Measurements from ENCODE around the gene ERGIC1.

Gene ERGIC1

GRCh38 chr5:172926008-172926523 lies 92.0 kb downstream of the ERGIC1 start:
- DNase-seq = no peak

DNA sequence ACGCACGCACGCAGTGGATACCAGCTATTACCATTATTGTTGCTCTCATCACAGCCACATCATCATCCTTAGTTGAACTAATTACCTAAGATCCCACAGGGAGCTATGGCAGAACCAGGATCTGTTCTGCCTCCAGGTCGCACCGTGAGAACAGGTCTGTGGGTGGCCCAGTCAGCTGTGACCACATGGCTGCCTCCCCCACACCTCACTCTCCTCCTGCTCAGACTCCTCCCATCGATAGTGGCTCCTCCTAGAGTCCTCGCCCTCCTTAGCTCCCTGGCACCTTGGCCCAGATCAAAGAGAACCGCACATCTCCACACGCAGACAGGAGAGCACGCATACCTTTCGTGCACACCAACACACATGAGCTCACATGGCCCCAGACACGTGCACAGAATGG lies 92.7 kb downstream of the ERGIC1 start:
- DNase-seq = no peak

DNA sequence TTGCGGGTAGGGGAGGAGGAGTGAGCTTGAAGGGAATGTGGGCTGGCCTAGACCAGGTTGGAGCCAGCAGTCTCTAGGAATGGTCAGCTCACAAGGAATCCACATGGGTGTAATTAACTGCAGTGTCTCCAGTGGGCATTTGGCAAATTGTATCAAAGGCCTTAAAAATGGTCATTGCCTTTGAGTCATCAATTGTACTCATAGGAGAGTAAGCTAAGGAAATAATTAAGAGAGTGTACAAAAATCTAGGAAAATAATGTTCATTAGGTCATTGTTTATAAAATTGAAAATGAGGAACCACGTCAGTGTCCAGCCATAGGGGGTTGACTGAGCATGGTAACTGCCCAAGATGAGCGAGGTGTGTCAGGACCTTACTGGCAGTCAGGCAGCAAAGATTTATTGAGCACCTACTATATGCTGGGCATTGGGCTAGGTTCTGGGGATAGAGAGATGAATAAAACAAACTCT lies 95.4 kb downstream of the ERGIC1 start:
- no peak for DNase-seq

- no peak for DNase-seq
These were observed 97.0 kb downstream of the ERGIC1 start for GRCh38 chr5:172931001-172931536.

GRCh38 chr5:172932313-172933017 lies 98.4 kb downstream of the ERGIC1 start:
- peak; percentile 60 for DNase-seq

DNA sequence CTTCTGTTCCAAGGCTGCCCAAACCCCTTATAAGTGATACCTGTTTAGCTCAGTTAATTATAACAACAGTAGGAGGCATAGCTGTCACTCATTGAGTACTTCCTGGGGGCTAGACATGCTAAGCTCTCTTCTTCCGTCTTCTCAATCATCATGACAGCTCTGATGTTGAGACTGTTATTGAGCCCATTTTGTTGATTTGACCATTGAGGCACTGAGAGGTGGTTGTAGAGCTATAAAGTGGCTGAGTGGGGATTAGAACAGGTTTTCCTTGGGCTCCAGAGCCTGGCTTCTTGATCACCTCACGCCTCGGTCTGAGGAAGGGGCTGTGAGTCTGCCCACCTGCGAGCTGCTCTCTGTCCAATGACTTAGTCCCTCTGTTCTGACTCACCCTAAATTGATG lies 99.2 kb downstream of the ERGIC1 start:
- DNase-seq = no peak

DNA sequence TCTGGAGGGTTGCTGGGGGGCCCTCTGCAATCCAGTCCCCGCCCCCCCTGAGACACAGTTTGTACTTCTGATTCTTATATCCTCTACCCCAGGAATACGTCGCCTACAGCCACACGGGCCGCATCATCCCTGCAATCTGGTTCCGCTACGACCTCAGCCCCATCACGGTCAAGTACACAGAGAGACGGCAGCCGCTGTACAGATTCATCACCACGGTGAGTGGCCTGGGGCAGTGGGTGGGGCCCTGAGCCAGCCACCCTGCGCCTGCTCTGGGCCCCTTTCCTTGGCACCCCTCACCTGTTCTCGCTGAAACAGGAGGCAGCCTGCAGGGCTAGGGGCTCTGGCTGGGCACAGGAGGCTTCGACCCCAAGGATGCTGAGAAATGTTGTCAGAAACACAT lies 101.0 kb downstream of the ERGIC1 start:
- no peak for DNase-seq

GRCh38 chr5:172936401-172936800 lies 102.3 kb downstream of the ERGIC1 start:
- no peak for DNase-seq

- no peak for DNase-seq
These were observed 105.0 kb downstream of the ERGIC1 start for GRCh38 chr5:172939071-172939470.

DNA sequence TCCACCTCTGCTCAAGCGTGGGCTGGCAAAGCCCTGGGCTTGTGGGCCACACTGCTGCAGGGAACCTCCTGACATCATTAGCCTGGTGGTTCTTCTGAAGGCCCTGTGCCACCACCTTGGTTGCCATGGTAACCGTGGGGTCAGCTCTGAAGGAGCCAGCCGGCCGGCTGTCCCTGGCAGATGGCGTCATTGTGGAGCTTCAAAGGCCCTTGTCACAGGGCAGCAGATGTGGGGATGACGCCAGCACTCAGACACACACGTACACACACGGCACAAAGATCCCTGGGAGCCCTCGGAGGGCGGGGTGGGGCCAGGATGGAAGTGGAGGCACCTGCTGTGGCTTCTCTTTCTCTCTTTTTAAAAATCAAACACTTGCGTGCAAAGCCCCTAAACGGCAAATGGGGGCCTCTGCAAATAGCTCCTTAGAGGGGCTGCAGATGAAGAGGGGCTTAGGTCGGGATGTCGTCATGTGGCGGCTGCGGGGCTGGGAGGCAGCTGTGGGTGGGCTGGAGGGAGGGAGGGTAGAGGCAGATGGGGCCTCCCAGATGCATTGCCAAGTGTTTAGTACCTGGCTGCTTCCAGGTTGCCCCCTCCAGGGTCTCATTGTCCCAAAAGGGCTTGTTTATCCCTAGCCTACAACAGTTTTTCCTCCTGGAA lies 105.7 kb downstream of the ERGIC1 start:
- DNase-seq = no peak

DNA sequence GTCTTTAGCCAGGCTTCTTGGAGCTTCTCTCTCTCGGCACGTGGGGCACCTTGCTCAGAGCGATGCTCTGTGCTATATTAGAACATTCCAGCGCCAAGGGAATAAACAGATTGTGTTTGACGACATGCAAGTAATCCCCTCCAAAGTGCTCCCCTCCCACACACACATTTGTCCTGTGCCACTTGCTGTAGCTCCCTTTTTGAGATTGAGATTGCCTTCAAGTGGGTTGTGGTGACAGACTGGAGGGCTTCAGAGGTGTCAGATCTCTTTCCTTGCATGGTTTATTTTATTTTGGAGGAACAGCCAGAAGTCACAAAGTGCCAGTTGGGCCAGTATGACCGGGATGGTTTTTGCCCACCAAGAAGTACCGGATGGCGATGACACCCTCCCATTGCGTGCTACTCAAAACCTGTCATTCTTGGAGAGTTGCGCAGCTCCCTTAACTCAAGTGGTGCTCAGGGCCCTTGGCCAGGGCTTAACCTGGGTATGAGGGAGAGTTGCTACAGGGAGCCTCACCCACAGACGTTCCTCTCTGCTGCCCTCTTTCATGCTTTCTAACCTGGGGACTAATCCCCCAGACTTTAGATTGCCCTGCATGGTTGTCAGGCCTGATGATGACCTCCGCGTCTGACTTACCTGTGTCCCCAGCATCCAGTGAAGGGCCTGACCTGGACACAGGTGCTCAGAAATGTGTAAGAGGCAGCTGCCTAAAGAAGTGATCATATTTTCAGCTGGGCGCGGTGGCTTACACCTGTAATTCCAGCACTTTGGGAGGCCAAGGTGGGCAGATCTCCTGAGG lies 106.4 kb downstream of the ERGIC1 start:
- DNase-seq = no peak

DNA sequence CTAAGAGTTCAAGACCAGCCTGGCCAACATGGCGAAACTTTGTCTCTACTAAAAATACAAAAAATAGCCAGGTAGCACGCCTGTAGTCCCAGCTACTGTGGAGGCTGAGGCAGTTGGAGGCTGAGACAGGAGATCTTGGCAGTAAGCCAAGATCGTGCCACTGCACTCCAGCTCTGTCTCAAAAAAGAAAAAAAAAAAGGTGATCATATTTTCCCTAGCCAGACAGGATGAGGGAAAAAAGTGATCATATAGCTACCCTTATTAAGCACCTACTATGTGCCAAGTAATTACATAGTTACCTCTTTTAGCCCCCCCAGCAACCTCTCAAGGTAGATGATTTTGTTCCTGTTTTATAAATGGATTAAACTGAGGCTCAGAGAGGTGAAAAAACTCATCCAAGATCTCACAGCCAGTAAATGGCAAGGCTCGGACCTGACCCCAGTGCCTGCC lies 107.0 kb downstream of the ERGIC1 start:
- DNase-seq = no peak

- DNase-seq = no peak
These were observed 108.5 kb downstream of the ERGIC1 start for GRCh38 chr5:172942556-172942955.

- no peak for DNase-seq
These were observed 109.3 kb downstream of the ERGIC1 start for GRCh38 chr5:172943283-172943841.

DNA sequence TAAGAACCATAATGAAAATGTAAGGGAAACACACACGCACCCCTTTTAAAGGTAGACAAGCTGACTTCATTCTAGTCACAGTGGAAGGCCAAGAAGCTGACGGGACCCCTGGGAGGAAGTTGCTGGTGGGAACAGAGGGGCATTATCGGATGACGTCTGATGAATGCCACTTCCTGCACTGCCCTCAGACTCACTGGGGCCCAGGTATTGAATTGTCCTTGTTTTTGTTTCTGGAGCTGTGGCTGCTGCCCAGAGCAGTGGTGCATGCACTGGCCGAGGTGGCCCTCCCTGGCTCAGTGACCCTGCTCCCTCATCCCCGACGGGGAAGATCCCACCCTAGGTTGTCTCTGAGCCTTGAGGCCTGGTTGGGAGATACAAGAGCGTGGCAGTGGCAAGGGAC lies 109.9 kb downstream of the ERGIC1 start:
- no peak for DNase-seq

DNA sequence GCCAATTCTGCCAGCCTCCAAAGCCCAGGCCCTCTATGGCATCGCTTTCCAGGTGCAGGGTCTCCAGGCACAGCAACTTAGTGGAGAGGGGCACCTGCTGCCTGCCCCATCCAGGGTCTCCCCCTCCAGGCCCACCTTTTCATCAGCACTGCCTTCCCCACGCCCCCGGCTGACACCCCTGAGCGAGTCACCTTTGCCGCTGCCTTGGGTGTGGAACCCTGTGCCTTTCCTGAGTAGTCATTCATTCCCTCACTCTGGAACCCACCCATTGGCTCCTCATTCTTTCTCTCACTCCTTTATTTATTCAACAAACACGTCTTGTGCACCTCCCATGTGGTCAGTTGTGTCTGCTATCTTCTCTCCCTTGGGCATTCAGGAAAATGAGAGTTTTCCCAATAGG lies 110.7 kb downstream of the ERGIC1 start:
- no peak for DNase-seq

DNA sequence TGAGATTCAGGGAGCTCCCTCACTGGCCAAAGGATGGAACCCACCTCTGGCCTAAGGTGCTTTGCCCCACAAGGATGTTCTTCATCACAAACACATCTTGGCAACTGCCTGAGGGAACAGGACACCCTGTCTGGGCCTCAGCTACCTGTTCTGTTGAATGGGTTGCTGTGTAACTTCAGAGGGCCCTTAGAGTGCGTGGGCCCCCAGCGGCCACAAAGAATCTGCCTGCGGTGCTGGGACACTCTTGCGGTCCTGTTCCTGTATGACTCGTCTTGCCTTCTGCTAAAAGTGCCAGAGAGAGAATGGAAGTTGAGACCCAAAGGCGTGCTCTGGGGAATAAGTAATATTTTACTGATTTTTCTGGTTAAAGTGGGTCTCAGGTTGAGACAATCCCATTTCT lies 111.1 kb downstream of the ERGIC1 start:
- no peak for DNase-seq

DNA sequence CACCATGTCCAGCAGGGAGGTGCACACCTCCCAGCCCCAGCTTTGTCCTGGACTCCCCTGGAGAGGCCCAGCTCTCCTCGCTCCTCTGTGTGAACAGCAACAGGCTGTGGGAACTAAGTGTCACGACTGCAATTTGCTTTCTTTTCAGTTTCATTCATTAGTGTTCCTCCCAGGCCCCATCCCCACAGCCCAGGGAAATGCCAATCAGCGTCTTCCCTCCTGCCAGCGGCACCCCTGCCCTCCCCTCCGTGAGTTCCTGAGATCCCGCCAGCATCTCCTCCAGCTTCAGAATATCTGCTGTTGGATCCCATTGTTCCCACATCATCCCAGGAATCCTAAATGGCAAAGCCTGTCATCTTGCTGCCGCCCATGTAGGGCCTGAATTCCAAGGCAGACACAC lies 112.1 kb downstream of the ERGIC1 start:
- DNase-seq = no peak

GRCh38 chr5:172949426-172949825 lies 115.4 kb downstream of the ERGIC1 start:
- DNase-seq = no peak

- DNase-seq = no peak
These were observed 116.3 kb downstream of the ERGIC1 start for GRCh38 chr5:172950176-172950965.

DNA sequence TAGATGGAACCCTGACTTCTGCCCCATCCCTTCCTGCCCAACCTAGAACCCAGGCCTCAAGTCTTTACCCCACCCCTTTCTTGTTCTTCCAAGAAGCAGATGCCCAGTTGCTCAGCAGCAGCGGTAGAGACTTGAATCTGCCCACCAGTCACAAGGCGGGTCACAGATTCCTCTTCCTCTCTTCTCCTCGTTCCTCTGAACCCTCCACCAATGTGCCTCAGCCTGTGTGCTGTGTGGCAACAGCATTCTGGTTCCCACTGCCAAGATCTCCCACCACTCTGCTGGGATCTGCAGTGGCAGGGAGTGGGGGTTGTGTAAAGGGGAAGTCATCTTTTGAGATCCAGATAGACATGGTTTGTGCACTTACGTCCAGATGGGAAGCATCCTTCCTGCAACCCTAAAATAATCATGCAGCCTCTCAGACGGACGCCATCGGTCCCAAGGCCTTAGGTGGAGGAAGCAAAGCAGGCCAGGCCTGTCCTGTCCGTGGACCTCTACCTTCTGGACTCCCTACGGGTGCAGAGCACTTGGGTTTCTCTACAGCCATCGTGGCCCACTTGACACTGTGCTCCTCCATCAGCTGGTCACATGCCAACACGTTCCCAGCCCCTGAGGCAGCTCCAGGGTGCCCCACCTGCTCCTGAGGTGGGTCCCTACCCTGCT lies 117.5 kb downstream of the ERGIC1 start:
- DNase-seq = no peak

Measured in effector CD4-positive, alpha-beta T cell (primary cell).